ENCODE results near the gene OSBPL1A.

DNA sequence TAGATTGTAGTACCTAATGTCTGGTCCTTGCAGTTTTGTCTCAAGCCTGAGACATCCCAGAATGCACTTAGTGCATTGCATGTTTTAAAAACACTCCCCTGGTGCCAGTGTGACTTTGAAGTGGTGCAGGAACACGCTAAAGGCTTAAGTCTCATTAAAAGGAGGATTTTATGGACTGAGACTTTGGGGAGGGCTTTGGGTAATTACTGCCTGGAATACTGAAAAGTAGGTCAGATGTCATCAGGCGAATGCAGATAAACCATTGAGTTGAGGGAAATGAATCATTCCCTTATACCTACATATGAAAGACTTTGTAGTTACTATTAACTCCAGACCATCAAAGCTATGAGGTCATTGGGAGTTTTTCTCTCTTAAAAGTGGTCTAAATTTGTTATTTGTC, 3.0 kb upstream of the OSBPL1A start:
- TF ChIP-seq EZH2 (IDR thresholded peaks at IDR 0.05; ENCODE audit: insufficient read depth, poor library complexity, severe bottlenecking) (no peak), EZH2phosphoT487 (IDR thresholded peaks at IDR 0.05; ENCODE audit: insufficient read depth, low read depth) (no peak)

All from GM23248 (cell line).